ENCODE measurements around the gene NPSR1.

Gene NPSR1

DNA sequence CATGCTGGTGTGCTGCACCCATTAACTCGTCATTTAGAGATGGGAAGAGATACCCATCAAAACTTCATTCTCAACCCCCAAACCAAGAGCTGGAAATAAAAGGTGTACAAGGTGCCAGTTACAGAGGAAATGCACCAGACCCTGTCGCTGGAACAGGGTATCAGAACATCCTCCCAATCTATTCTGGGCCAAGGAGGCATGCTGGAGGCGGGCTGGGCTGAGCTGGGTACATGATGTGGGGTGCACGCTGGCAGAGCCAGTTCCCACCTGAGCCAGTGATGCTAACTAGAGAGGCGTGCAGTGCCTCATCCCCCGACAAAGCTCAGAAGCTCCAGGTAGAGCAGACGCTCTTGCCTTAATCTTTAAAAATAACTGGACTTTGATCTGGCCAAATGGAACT lies 70.1 kb downstream of the NPSR1 start:
- no peaks in the 10 kb centered on the region for H3K27me3 ChIP-seq (ENCODE audit: control insufficient read depth, low read length)
- no peaks in the 10 kb centered on the region for H3F3A ChIP-seq (ENCODE audit: control insufficient read depth, insufficient read depth)

DNA sequence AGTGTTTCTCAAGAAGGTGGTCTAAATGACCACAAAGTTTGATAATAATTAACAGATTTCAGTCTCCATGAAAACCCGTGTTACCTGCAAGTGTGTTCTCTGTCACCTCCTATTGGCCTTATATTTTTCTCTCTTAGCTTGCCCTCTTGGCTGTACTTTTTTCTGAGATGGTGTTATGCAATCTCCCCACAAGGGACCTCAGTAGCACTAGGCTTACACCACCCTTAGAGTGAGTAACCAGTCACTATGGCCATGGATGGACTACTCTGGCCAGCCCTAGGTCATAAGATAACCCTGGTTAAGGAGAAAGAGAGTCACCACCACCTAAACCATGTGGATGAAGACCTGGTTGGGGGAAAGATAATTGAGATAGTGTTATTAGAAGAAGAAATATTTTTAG lies 76.8 kb downstream of the NPSR1 start:
- Histone ChIP-seq H3F3A (ENCODE audit: control insufficient read depth, insufficient read depth) (no peaks in the 10 kb centered on the region), H3K36me3 (ENCODE audit: control insufficient read depth, low read length) (no peaks in the 10 kb centered on the region), H3K4me1 (ENCODE audit: control insufficient read depth, low read length) (no peaks in the 10 kb centered on the region), H3K9me2 (replicated peaks; ENCODE audit: control insufficient read depth, low read length) (no peaks in the 10 kb centered on the region), H4K20me1 (ENCODE audit: control insufficient read depth, insufficient read depth, low read depth, low read length) (no peaks in the 10 kb centered on the region), H3K4me2 (ENCODE audit: low read length) (no peak overlapping the region), H3K9me3 (ENCODE audit: control insufficient read depth, insufficient read depth, low read length) (no peaks in the 10 kb centered on the region), H3K27ac (ENCODE audit: low read depth, low read length) (no peak overlapping the region), H3K79me2 (ENCODE audit: control insufficient read depth, low read length) (no peaks in the 10 kb centered on the region), H3K4me3 (ENCODE audit: low read length) (no peak overlapping the region), H3K27me3 (ENCODE audit: control insufficient read depth, low read length) (no peaks in the 10 kb centered on the region)
- TF ChIP-seq EZH2phosphoT487 (IDR thresholded peaks at IDR 0.05; ENCODE audit: borderline replicate concordance, low read length): no peak
- TF ChIP-seq, protein P1, sequence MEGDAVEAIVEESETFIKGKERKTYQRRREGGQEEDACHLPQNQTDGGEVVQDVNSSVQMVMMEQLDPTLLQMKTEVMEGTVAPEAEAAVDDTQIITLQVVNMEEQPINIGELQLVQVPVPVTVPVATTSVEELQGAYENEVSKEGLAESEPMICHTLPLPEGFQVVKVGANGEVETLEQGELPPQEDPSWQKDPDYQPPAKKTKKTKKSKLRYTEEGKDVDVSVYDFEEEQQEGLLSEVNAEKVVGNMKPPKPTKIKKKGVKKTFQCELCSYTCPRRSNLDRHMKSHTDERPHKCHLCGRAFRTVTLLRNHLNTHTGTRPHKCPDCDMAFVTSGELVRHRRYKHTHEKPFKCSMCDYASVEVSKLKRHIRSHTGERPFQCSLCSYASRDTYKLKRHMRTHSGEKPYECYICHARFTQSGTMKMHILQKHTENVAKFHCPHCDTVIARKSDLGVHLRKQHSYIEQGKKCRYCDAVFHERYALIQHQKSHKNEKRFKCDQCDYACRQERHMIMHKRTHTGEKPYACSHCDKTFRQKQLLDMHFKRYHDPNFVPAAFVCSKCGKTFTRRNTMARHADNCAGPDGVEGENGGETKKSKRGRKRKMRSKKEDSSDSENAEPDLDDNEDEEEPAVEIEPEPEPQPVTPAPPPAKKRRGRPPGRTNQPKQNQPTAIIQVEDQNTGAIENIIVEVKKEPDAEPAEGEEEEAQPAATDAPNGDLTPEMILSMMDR (IDR thresholded peaks at IDR 0.05; ENCODE audit: low read depth, low read length, poor library complexity, severe bottlenecking): no peak

More for the DNA sequence above, 70.1 kb downstream of the NPSR1 start:
- no peaks in the 10 kb centered on the region for H3K79me2 ChIP-seq (ENCODE audit: control insufficient read depth, low read length)
- H3K9me3 ChIP-seq (ENCODE audit: control insufficient read depth, insufficient read depth, low read length): no peaks in the 10 kb centered on the region
- no peaks in the 10 kb centered on the region for H3K4me1 ChIP-seq (ENCODE audit: control insufficient read depth, low read length)
- no peak overlapping the region for H3K4me2 ChIP-seq (ENCODE audit: low read length)
- H3K36me3 ChIP-seq (ENCODE audit: control insufficient read depth, low read length): no peaks in the 10 kb centered on the region
- H3K4me3 ChIP-seq (ENCODE audit: low read length): no peak overlapping the region
- no peak overlapping the region for H3K27ac ChIP-seq (ENCODE audit: low read depth, low read length)
- H3K9me2 ChIP-seq (replicated peaks; ENCODE audit: control insufficient read depth, low read length): no peaks in the 10 kb centered on the region; the same call in 1 of the 2 replicates
- TF ChIP-seq EZH2phosphoT487 (IDR thresholded peaks at IDR 0.05; ENCODE audit: borderline replicate concordance, low read length): no peak
- TF ChIP-seq, protein P1 (IDR thresholded peaks at IDR 0.05; ENCODE audit: low read depth, low read length, poor library complexity, severe bottlenecking): no peak
- H4K20me1 ChIP-seq (ENCODE audit: control insufficient read depth, insufficient read depth, low read depth, low read length): no peaks in the 10 kb centered on the region

DNA sequence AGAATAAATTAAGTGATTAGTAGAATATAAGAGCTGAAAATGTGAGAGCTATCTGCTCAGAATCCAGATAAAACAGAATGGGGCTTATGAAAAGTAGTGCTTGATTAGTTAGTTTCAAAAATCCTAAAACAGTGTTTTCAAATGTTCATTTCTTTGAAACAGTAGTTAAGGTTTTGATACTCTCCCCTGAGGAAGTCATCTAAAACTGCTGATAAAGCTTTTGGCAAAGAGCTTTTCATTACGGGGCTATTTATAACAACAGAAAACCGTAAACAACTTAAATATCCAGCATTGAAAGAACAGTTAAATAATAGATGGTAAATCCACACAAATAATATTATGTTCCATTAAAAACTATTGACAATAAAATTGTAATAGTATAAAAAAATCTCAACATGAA lies 77.5 kb downstream of the NPSR1 start:
- Histone ChIP-seq H3K9me3 (ENCODE audit: control insufficient read depth, insufficient read depth, low read length) (no peaks in the 10 kb centered on the region), H3K4me1 (ENCODE audit: control insufficient read depth, low read length) (no peaks in the 10 kb centered on the region), H3K4me2 (ENCODE audit: low read length) (no peak overlapping the region), H3K4me3 (ENCODE audit: low read length) (no peak overlapping the region), H3F3A (ENCODE audit: control insufficient read depth, insufficient read depth) (no peaks in the 10 kb centered on the region), H4K20me1 (ENCODE audit: control insufficient read depth, insufficient read depth, low read depth, low read length) (no peaks in the 10 kb centered on the region), H3K9me2 (replicated peaks; ENCODE audit: control insufficient read depth, low read length) (no peaks in the 10 kb centered on the region), H3K36me3 (ENCODE audit: control insufficient read depth, low read length) (no peaks in the 10 kb centered on the region), H3K27ac (ENCODE audit: low read depth, low read length) (no peak overlapping the region), H3K27me3 (ENCODE audit: control insufficient read depth, low read length) (no peaks in the 10 kb centered on the region), H3K79me2 (ENCODE audit: control insufficient read depth, low read length) (no peaks in the 10 kb centered on the region)
- no peak for TF ChIP-seq EZH2phosphoT487 (IDR thresholded peaks at IDR 0.05; ENCODE audit: borderline replicate concordance, low read length)
- TF ChIP-seq, protein P1 (IDR thresholded peaks at IDR 0.05; ENCODE audit: low read depth, low read length, poor library complexity, severe bottlenecking): no peak

Data from DOHH2 (cell line).